Coronary artery (tissue), 2 donors: ENCODE measurements around the gene LRRC55.

Experiments
- DNase-seq: peaks from one replicate; pipeline ENCODE4 v3.0.0-alpha.2; 2017; ENCODE audit warnings: low spot score
- H3K27ac ChIP-seq, 2 donors: fragments of 200-600 bp; sonication (generic); one replicate each; pipeline ENCODE4 v1.5.1; 2016 to 2019
- H3K4me3 ChIP-seq: fragments of 200-600 bp; sonication (generic); 2 replicates; pipeline ENCODE4 v1.5.1; 2016; ENCODE audit warnings: mild to moderate bottlenecking, moderate library complexity
- TF ChIP-seq, protein P1 (sequence below): fragments of 200-600 bp; sonication (generic); IDR thresholded peaks from one replicate; pipeline ENCODE4 v1.5.1; 2019; ENCODE audit warnings: antibody characterized with exemption

Gene LRRC55

DNA sequence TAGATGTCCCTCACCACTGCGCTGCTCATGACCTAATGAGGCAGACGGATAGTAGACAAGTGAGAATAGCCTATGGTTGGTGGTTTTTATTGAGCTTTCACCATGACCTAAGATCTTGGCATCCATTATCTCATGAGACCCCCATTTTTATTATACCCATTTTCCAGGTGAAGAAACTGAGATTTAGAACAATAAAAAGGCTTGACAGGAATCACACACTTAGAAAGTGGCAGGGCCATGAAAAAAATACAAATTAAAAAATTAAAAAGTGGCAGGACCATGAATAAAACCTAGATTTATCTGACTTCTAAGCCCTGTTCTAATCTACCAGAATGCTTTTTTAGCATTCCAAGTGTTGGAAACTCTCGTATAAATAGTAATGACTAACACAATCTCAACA, 1.1 kb downstream of the LRRC55 start:
- TF ChIP-seq, protein P1, sequence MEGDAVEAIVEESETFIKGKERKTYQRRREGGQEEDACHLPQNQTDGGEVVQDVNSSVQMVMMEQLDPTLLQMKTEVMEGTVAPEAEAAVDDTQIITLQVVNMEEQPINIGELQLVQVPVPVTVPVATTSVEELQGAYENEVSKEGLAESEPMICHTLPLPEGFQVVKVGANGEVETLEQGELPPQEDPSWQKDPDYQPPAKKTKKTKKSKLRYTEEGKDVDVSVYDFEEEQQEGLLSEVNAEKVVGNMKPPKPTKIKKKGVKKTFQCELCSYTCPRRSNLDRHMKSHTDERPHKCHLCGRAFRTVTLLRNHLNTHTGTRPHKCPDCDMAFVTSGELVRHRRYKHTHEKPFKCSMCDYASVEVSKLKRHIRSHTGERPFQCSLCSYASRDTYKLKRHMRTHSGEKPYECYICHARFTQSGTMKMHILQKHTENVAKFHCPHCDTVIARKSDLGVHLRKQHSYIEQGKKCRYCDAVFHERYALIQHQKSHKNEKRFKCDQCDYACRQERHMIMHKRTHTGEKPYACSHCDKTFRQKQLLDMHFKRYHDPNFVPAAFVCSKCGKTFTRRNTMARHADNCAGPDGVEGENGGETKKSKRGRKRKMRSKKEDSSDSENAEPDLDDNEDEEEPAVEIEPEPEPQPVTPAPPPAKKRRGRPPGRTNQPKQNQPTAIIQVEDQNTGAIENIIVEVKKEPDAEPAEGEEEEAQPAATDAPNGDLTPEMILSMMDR, result no peak
- Histone ChIP-seq H3K4me3 (no peak overlapping the region), H3K27ac (no peak overlapping the region)
- no peak for DNase-seq

DNA sequence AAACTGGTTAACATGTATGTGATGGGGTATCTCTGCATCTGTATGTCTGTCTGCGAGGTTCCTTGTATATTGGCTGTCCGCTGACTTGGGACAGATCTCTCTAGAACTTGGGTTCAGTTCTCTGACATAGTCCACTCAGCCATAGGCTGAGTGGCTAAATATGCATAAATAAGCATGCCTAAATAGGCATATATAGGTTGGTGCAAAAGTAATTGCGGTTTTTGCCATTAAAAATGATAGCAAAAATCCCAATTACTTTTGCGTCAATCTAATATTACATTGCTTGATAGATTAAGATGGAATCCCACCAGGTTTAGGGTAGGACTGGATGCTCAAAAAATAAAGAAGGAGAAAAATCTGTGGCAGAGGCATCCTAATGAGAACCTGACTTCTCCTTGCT, 8.8 kb downstream of the LRRC55 start:
- TF ChIP-seq, protein P1, result no peak
- no peak overlapping the region for H3K4me3 ChIP-seq
- no peak for DNase-seq
- H3K27ac ChIP-seq, result no peak overlapping the region

DNA sequence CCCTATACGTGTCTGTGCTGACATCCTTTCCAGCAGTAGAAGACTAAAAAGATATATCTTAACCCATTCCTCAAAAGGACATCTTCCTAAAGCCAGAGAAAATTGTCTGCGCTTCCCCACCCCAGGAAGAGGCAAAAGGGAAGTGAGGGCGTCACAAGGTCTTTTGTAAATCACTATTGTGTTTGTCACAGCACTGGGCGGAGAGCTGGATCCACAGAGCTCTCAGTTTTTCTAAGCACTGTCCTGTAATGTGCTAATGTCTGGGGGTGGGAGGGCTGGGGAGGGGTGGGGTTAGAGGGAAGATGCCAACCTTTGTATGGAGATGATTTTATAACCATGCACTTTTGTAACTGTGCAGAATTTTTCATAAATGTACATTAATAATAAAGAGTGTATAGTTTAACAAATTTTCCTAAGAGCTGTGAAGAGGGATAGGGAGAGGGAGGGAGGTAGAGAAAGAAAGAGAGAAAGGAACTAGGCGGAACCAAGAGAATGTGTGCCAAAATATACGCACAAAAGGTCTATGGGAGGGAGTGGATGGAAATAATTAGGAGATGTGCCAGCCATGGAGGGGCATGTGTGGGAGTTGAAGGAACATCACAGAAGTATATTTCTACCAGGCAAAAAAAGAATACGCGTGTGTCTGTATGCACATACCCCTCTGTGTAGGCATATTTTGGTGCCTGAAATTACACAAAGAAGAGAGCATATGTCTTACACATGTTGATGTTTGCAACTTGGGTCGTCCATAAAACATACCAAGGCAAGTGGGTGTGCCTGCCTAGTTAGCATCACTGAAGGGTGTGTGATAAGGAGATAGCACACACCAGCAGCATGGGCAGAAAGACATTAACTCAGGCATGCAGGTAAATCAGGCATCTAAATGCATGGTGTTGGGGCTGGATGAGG, 9.8 kb downstream of the LRRC55 start:
- no peak overlapping the region for H3K27ac ChIP-seq
- no peak overlapping the region for H3K4me3 ChIP-seq
- DNase-seq, result no peak
- TF ChIP-seq, protein P1, result no peak

DNA sequence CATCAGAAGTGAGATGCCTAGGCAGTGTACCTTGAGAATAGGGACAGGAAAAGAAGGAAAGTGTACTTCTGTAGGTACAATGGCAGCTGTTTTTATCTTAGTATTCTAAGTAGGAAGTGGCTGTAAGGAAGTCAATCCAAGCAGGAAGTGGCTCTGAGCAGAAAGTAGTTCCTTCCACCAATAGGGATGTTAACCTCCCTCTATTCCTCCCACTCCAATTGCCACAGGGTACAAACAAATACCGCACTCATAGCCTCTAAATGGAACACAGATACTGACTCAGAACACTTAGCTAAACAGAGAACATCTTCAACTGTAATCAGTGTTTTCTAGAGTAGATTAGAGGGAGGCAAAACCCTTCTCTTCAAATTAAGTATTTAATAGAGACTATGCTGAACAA, 10.6 kb downstream of the LRRC55 start:
- TF ChIP-seq, protein P1, result no peak
- no peak overlapping the region for H3K4me3 ChIP-seq
- no peak overlapping the region for H3K27ac ChIP-seq

DNA sequence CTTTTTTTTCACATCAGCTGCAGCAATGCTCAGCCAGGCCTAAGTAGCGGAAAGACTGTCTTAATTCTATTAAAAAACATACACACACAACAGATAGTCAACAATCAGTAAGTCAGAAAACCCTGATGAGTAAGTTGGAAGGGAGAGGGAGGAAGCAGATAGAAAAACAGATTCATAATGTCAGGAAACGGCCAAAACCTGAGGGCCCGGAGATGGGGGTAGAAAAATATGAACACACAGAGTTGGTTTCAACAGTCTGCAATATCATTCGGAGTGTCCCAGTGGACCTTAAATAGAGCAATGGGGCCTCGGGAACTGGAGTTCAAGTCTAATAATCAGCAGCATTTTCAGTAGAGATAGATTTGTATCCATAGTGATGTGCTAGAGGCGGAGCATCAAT, 14.8 kb downstream of the LRRC55 start:
- no peak overlapping the region for H3K4me3 ChIP-seq
- H3K27ac ChIP-seq, result no peak overlapping the region
- no peak for DNase-seq
- TF ChIP-seq, protein P1, result no peak

More for the DNA sequence above, 10.6 kb downstream of the LRRC55 start:
- DNase-seq, result no peak

DNA sequence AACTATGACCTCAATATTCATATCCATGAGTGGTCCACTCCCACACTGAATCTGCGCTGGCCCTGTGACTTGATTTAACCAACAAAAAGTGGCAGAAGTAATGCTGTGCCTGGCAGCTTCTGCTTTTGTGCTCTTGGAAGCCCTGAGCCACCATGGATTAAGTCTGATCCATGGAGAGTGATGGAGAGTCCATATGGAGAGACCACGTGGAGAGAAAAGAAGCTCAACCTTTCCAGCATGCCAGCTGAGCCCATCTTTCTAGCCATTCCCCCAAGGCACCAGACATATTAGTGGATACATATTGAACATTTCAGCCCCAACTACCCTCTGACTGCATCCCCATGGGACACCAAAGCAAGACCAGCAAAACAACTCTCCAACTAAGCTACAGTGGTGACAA, 16.0 kb downstream of the LRRC55 start:
- TF ChIP-seq, protein P1, result no peak

DNA sequence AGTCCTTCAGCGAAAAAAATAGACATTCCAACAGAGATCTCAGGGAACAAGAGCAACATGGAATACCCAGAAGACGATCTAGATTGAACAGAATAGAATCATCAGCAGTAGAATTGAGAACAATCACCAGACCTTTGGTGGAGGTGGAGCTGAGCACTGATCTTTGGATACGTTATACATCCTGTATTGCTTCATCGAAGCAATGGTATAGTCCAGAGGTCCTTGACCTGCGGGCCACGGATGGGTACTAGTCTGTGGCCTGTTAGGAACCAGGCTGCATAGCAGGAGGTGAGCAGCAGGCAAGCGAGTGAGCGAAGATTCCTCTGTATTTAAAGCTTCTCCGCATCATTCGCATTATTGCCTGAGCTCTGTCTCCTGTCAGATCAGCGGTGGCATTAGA, 17.6 kb downstream of the LRRC55 start:
- TF ChIP-seq, protein P1, result no peak
- Histone ChIP-seq H3K27ac (no peak overlapping the region), H3K4me3 (no peak overlapping the region)
- no peak for DNase-seq

More for the DNA sequence above, 16.0 kb downstream of the LRRC55 start:
- Histone ChIP-seq H3K27ac (no peak overlapping the region), H3K4me3 (no peak overlapping the region)
- no peak for DNase-seq
